ENCODE data around the gene SLC25A29. TPM values are rescaled to one million over a fixed set of nuclear protein-coding genes. Genes with fewer than 3 reads are reported as not detected.

SLC25A29 gene
- total and polyA plus RNA-seq, 2 of the 4 experiments (the other 2 are of a cell fraction) = 6.5 to 37.7 TPM

- no peak within 1 kb of the TSS for H3K56ac ChIP-seq (ENCODE audit: extremely low read depth, insufficient read depth, low read length)
- peak within 1 kb of the TSS; percentile 16 for H2AK9ac ChIP-seq (replicated peaks; ENCODE audit: low read depth, low read length, poor library complexity)
- no peaks in the 10 kb centered on the region for H3K79me1 ChIP-seq (ENCODE audit: low read depth in 1 of 2, low read length in 2 of 2)
- H3K4me2 ChIP-seq (ENCODE audit: low read depth, low read length) = no peak within 1 kb of the TSS
- H3K18ac ChIP-seq (ENCODE audit: low read depth, low read length) = no peak within 1 kb of the TSS
- no peak within 1 kb of the TSS for H2BK120ac ChIP-seq (ENCODE audit: low read depth, low read length)
- ChIA-PET POLR2A (ENCODE audit: unreplicated experiment) (no interaction called here), CTCF (no interaction called here)
- no peaks in the 10 kb centered on the region for H3K36me3 ChIP-seq (ENCODE audit: control insufficient read depth, insufficient read depth, low read length)
- H3K27ac ChIP-seq (ENCODE audit: insufficient read depth, low read length) = no peak within 1 kb of the TSS
- intact Hi-C loops (cut with micrococcal nuclease) = no loop called here
- no peaks in the 10 kb centered on the region for H3K4me1 ChIP-seq (ENCODE audit: control insufficient read depth, insufficient read depth, low read length)
- no peak within 1 kb of the TSS for H2AK5ac ChIP-seq (ENCODE audit: low read depth, low read length)
- no peak within 1 kb of the TSS for H2BK15ac ChIP-seq (ENCODE audit: low read depth, low read length)
- no peaks in the 10 kb centered on the region for H3K9me3 ChIP-seq (ENCODE audit: control insufficient read depth, insufficient read depth, low read length)
- H3K27me3 ChIP-seq (ENCODE audit: control insufficient read depth, insufficient read depth, low read length) = no peaks in the 10 kb centered on the region; the same call in 1 of the 2 replicates
- no peak within 1 kb of the TSS for H3K14ac ChIP-seq (replicated peaks; ENCODE audit: low read depth, low read length)
- no peak within 1 kb of the TSS for H2BK5ac ChIP-seq (ENCODE audit: low read depth, low read length, poor library complexity, severe bottlenecking)
- no peak within 1 kb of the TSS for H3K23ac ChIP-seq (ENCODE audit: low read depth, low read length)
- in situ Hi-C loops (cut with MboI; ENCODE audit: low sequenced_read_pairs) = no loop called here
- no peak for TF ChIP-seq MAZ (IDR thresholded peaks at IDR 0.05; ENCODE audit: borderline replicate concordance, low read depth, low read length)
- TF ChIP-seq CTCF (conservative IDR thresholded peaks at IDR 0.05; ENCODE audit: low read depth, low read length) = no peak
- TF ChIP-seq CEBPB (IDR thresholded peaks at IDR 0.05; ENCODE audit: low read depth, low read length) = no peak
- TF ChIP-seq POLR2A (IDR thresholded peaks at IDR 0.05; ENCODE audit: low read depth, low read length) = no peak
- TF ChIP-seq MXI1 (IDR thresholded peaks at IDR 0.05; ENCODE audit: borderline replicate concordance, low read depth, low read length) = no peak
- no peak for TF ChIP-seq CHD1 (IDR thresholded peaks at IDR 0.05; ENCODE audit: low read depth, low read length)
- TF ChIP-seq MAFK (IDR thresholded peaks at IDR 0.05; ENCODE audit: low read depth, low read length) = no peak
- no peak for TF ChIP-seq RCOR1 (IDR thresholded peaks at IDR 0.05; ENCODE audit: insufficient replicate concordance, low read length)
- no peak for TF ChIP-seq NFE2L2 (IDR thresholded peaks at IDR 0.05; ENCODE audit: low read depth, low read length)
- TF ChIP-seq RFX5 (IDR thresholded peaks at IDR 0.05; ENCODE audit: low read depth, low read length) = no peak
- no peak for TF ChIP-seq ELK1 (IDR thresholded peaks at IDR 0.05; ENCODE audit: borderline replicate concordance, low read depth, low read length)
- no peak for TF ChIP-seq USF2 (IDR thresholded peaks at IDR 0.05; ENCODE audit: low read depth, low read length)
- TF ChIP-seq SMC3 (IDR thresholded peaks at IDR 0.05; ENCODE audit: low read depth, low read length) = no peak
- no peak for TF ChIP-seq RAD21 (IDR thresholded peaks at IDR 0.05; ENCODE audit: low read length)
- no peak for TF ChIP-seq BHLHE40 (IDR thresholded peaks at IDR 0.05; ENCODE audit: low read depth, low read length)
- no peak for TF ChIP-seq FOS (IDR thresholded peaks at IDR 0.05; ENCODE audit: low read depth, low read length)
- peak within 1 kb of the TSS; percentile 21 for H2AFZ ChIP-seq (replicated peaks; ENCODE audit: low read length, poor library complexity)
- no peak within 1 kb of the TSS for H3K4me3 ChIP-seq (ENCODE audit: insufficient read depth, low read depth, low read length)
- no peaks in the 10 kb centered on the region for H3K9me1 ChIP-seq (ENCODE audit: insufficient read depth, low read length)
- 79% methylated on average over 8 of the region's 16 CpGs; no CpG with 5 or more reads in 1 of the 2 experiments for WGBS, 2 experiments (ENCODE audit: extremely low coverage in 2 of 2, insufficient read length in 1 of 2)
- H4K91ac ChIP-seq (ENCODE audit: insufficient read depth, low read depth, low read length) = no peak within 1 kb of the TSS
- no peak within 1 kb of the TSS for H4K8ac ChIP-seq (ENCODE audit: low read depth in 2 of 2, low read length in 2 of 2)
- H3K4ac ChIP-seq (ENCODE audit: low read depth, low read length) = no peak within 1 kb of the TSS
- dilution Hi-C loops (cut with HindIII; ENCODE audit: low sequenced_read_pairs, unreplicated experiment) = no loop called here
- BruUV-seq (replicated peaks) = no TSS peak
- H4K5ac ChIP-seq (ENCODE audit: low read depth, low read length) = no peak within 1 kb of the TSS
- H4K20me1 ChIP-seq (ENCODE audit: insufficient read depth, low read length) = no peaks in the 10 kb centered on the region
- no peak within 1 kb of the TSS for H2BK20ac ChIP-seq (ENCODE audit: low read depth, low read length)
- no peak within 1 kb of the TSS for H3K9ac ChIP-seq (ENCODE audit: low read depth, low read length)
- DNase-seq (no peak), ATAC-seq (ENCODE audit: low read depth) (no peak)
Observed at GRCh38 chr14:100323121-100323941, 17.1 kb upstream of the SLC25A29 start, which contains the start of gene SLC25A47. TSS of gene SLC25A47 (plus strand) at chr14:100323339. CDS start at chr14:100323415, 76 bp downstream.

Measured in IMR-90 (cell line).